Stomach (tissue), 4 donors: ENCODE results near the gene ASB16.

Experiments
- CTCF ChIP-seq, 7 experiments: fragments of 450-650 bp in 4 of 7; fragments of 200-600 bp in 3 of 7; sonication (generic) in 3 of 7; IDR thresholded peaks; one replicate each; pipeline ENCODE4 v1.5.1; 2016 to 2019; ENCODE audit warnings: antibody characterized with exemption in 7 of 7, control low read depth in 2 of 7, mild to moderate bottlenecking in 1 of 7
- POLR2A ChIP-seq, 4 donors: fragments of 450-650 bp; IDR thresholded peaks; one replicate each; pipeline ENCODE4 v1.6.1; 2016; ENCODE audit warnings: antibody characterized with exemption in 4 of 4, control low read depth in 2 of 4, mild to moderate bottlenecking in 1 of 4, moderate library complexity in 1 of 4

- TF ChIP-seq CTCF (IDR thresholded peaks at IDR 0.05) (no peak), POLR2A (IDR thresholded peaks at IDR 0.05) (no peak)
Observed at GRCh38 chr17:44191369-44191768, 20.9 kb downstream of the ASB16 start.
